Embryonic facial prominence (tissue), 1 donor: Measurements from ENCODE around the gene PSPC1.
"Not testable (repeated sequence)": the region's sequence is repeated elsewhere in the genome, so short reads cannot be mapped to it uniquely, and the experiment has no call there.

Experiments used
- DNase-seq: peaks from one replicate; pipeline ENCODE4 v3.0.0-alpha.2; 2016; ENCODE audit errors: extremely low spot score

Gene PSPC1, protein sequence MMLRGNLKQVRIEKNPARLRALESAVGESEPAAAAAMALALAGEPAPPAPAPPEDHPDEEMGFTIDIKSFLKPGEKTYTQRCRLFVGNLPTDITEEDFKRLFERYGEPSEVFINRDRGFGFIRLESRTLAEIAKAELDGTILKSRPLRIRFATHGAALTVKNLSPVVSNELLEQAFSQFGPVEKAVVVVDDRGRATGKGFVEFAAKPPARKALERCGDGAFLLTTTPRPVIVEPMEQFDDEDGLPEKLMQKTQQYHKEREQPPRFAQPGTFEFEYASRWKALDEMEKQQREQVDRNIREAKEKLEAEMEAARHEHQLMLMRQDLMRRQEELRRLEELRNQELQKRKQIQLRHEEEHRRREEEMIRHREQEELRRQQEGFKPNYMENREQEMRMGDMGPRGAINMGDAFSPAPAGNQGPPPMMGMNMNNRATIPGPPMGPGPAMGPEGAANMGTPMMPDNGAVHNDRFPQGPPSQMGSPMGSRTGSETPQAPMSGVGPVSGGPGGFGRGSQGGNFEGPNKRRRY

GRCh38 chr13:19782727-19783682, at the start of gene PSPC1:
PSPC1 (minus strand) TSS chr13:19782945; CDS start chr13:19782757, 188 bp downstream.
- peak; percentile 96 for DNase-seq

GRCh38 chr13:19822673-19823072, 39.9 kb upstream of the PSPC1 start:
- no peak for DNase-seq

DNA sequence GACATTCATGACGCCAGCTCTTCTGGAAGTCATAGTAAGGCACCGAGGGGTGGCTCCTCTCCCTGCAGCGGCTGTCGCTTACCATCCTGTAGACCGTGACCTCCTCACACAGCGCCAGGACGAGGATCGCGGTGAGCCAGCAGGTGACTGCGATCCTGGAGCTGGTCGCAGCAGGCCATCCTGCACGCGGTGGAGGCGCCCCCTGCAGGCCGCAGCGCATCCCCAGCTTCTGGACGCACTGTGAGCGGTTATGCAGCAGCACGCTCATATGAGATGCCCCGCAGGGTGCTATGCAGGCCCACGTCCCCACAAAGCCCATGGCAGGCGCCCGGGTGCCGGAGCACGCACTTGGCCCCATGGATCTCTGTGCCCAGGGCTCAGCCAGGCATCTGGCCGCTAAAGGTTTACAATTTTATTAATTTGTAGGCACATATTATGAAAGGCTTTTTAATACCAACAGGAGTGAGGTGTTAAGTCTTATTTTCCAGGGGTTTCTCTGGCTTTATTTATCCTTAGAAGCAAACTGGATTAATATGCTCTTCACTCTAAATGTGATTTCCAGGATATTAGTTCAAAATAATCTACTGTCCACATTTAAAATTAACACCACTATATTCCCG, 35.6 kb upstream of the PSPC1 start:
- DNase-seq = no peak

DNA sequence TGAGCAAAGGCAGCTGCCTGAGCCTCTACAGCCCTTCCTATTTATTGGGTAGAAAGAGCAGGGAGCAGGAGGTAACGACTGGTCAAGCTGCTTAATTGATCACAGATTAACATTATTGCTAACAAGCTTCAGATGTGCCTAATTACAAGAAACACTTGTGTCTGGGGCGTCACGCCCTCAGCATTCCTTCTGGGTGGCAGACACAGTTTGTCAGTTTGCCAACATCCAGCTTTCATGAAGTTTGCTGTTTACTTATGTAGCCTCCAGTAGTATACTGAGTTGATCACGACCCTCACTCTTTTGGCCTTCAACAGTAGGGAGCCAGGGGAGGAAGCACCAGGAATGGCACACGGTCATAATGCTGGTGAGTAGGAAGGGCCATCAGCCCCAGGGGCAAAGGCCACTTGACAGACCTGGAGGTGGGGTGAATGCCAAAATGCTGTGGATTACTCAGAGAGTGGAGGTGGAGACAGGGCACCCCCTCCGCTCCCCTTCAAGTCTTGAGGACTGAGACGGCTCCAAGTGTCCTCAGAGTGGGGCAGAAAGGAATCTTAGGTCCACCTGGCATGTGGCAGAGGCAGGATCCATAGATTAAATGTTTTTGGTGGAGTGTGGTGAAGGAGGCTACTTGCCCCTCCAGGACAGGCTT, 34.9 kb upstream of the PSPC1 start:
- DNase-seq = no peak

DNA sequence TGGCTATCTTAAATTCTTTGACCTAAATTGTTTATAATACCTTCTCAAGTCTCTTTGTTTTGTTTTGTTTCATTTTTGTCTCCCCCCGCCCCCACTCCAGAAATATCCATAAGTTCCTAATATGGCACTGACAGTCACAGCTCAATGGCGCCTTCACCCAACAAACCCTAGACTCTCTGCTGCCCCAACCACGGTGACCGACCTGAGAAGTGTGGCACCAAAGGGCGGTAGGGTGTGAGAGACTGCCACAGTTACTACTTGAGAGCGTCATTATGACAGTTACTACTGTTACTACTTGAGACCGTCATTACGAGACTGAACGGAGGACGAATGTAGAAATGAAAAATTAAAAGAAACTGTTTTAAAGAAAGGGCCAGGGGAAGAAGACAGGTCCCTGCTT, 34.4 kb upstream of the PSPC1 start:
- no peak for DNase-seq

- DNase-seq = not testable (repeated sequence)
Measured at GRCh38 chr13:19815842-19816241, 33.1 kb upstream of the PSPC1 start.

DNA sequence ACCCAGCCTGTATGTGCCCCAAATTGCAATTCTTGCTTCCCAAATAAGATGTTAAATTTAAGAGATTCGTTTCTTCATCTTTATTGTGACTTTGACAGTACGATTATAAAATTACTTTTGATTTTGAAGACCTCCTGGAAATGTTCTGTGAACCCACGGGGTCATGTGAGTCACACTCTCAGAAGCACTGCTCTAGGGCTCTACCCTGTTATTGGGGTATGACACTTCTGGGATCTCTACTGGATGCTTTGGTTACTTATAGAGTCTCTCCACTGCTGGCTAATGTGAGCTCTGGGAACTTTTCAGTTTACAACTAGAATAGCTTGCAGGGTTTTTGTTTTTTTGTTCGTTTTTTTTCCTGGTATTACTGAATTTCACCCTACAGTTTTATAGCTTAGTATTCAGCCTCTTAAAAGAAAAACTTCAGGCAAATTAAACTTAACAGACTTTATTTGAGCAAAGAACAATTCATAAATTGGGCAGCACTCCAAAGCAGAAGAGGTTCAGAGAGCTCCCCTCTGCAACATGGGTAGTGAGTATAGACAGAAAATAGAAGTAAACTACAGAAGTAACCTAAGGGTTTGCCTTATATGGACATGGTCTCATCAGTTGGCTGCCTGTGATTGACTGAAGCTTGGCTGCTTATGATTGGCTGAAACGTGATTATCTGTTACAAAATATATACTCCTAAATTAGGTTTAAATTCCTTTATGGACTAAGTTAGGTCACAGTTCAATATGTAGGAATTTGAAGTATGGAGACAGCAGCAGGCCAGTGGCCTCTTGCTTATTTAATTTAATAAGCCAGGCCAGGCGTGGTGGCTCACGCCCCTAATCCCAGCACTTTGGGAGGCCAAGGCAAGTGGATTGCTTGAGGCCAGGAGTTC, 28.5 kb upstream of the PSPC1 start:
- DNase-seq = no peak

DNA sequence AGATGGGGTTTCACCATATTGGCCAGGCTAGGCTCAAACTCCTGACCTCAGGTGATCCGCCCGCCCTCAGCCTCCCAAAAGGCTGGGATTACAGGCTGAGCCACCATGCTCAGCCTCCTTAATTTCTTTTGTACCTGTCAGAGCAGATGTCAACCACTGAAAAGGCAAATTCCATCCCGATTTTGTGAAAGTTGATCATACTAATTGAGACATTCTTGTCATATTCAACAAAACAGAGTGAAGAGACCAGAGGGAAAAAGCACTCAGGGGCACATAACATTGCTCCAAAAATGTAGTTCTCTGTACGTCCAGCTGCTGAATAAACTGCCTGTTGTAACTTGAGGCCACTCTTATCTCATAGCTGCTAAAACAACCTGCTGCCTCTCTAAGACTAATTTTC, 27.4 kb upstream of the PSPC1 start:
- no peak for DNase-seq

- DNase-seq = no peak
Measured at GRCh38 chr13:19805765-19806164, 23.0 kb upstream of the PSPC1 start.

GRCh38 chr13:19795956-19796355, 13.2 kb upstream of the PSPC1 start:
- DNase-seq = no peak

DNA sequence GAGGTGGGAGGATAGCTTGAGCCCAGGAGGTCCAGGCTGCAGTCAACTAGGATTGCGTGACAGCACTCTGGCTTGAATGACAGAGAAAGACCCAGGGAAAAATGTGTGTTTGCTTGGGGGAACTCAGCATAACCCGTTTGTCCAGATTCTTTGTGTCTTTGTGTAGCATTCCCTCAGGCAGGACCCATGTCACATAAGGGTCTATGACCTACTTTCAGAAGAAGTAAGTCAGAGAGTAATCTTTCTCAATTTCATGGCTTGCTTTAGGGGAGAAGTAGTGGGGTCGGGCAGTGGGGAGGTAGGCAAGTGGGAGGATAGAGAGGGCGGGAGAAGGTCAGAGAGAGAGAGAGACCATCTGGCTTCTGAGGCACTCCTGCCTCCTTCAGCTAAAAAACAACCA, 11.9 kb upstream of the PSPC1 start:
- peak; percentile 13 for DNase-seq

DNA sequence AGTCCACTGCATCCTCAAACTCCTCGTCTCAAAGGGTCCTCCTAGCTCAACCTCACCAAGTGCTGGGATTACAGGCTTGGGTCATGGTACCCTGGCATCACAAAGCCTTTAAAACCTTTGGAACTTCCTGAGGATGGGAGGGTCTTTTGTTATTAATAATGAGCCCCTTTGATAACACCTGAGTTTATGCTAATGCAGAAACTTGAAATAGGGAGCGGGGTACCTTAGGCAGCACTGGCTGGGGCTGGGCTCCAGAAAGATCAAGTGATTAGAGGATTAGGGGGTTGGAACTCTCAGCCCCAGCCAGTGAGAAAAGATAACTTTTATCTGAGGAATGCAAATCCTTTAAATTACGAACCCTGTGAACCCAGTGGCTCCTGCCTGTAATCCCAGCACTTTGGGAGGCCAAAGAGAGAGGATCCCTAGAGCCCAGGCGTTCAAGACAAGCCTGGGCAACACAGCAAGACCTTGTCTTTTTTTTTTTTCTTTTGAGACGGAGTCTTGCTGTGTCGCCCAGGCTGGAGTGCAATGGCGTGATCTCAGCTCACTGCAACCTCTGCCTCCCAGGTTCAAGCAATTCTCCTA, 9.3 kb upstream of the PSPC1 start:
- no peak for DNase-seq

- DNase-seq = no peak
Measured at GRCh38 chr13:19782049-19782726, 557 bp downstream of the PSPC1 start.

- no peak for DNase-seq
Measured at GRCh38 chr13:19781526-19781925, 1.2 kb downstream of the PSPC1 start.

DNA sequence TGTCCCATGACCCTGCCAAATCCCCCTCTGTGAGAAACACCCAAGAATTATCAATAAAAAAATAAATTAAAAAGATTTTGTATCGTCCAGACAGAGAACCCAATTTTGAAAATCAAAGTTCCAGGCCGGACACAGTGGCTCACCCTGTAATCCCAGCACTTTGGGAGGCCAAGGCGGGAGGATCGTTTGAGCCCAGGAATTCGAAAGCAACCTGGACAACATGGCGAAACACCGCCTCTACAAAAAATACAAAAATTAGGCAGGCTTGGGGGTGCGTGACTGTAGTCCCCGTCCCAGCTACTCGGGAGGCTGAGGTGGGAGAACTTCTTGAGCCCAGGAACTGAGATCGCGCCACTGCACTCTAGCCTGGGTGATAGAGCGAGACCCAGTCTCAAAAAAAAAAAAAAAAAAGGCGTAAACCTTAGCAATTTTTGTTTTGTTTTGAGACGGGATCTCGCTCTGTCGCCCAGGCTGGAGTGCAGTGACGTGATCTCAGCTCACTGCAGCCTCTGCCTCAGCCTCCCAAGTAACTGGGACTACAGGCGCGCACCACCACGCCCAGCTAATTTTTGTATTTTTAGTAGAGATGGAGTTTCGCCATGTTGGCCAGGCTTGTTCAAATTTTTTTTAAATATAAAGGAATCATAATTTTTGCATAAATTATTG, 1.9 kb downstream of the PSPC1 start:
- not testable (repeated sequence) for DNase-seq

GRCh38 chr13:19772306-19772705, 10.4 kb downstream of the PSPC1 start:
- no peak for DNase-seq

DNA sequence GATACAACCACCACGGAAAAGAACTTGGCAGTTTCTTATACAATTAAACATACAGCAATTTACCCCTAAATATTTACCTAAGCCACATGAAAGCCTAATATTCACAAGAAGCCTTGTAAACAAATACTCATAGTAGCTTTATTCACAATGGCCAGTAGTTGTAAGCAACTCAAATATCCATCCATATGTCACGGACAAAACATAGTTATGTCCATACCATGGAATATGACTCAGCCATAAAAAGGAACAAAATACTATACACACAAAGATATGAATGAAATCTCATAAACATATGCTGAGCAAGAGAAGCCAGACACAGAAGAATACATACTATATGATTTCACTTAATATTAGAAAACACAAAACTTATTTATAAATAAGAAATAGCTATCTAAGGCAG, 12.9 kb downstream of the PSPC1 start:
- DNase-seq = no peak

- DNase-seq = no peak
Measured at GRCh38 chr13:19767966-19768365, 14.8 kb downstream of the PSPC1 start.

GRCh38 chr13:19766591-19766990, 16.2 kb downstream of the PSPC1 start:
- no peak for DNase-seq
